Small intestine (tissue), 7 donors: ENCODE results near the gene NTN5. TPM values are rescaled to one million over a fixed set of nuclear protein-coding genes. Genes with fewer than 3 reads are reported as not detected.

Experiments used
- DNase-seq, 2 donors: peaks; one replicate each; pipeline versions ENCODE4 v3.0.0 to v3.0.0-alpha.2; 2013
- FAIRE-seq: peaks from 2 replicates; lab custom pipeline; 2012; peaks lifted over from hg19 to GRCh38; lab: Jason Lieb, UNC
- H3K27ac ChIP-seq, 3 donors: one replicate each; pipeline ENCODE4 v1.5.1; 2013; ENCODE audit warnings: low read length in 2 of 3, mild to moderate bottlenecking in 2 of 3, control low read depth in 1 of 3, inconsistent platforms in 1 of 3, low read depth in 1 of 3, moderate library complexity in 1 of 3
- H3K27me3 ChIP-seq, 3 donors: one replicate each; pipeline ENCODE4 v1.6.1; 2013; ENCODE audit warnings: low read length in 3 of 3, inconsistent platforms in 1 of 3; ENCODE audit not compliant: control insufficient read depth in 3 of 3, insufficient read depth in 3 of 3
- H3K36me3 ChIP-seq, 3 donors: one replicate each; pipeline ENCODE4 v1.6.1; 2013; ENCODE audit warnings: low read length in 3 of 3, inconsistent platforms in 1 of 3, low read depth in 1 of 3, mild to moderate bottlenecking in 1 of 3, moderate library complexity in 1 of 3; ENCODE audit not compliant: control insufficient read depth in 3 of 3, insufficient read depth in 2 of 3
- H3K4me1 ChIP-seq, 3 donors: one replicate each; pipeline ENCODE4 v1.6.1; 2013; ENCODE audit warnings: low read length in 2 of 3, inconsistent platforms in 1 of 3, low read depth in 1 of 3, mild to moderate bottlenecking in 1 of 3, moderate library complexity in 1 of 3; ENCODE audit not compliant: control insufficient read depth in 3 of 3, insufficient read depth in 2 of 3
- H3K4me3 ChIP-seq, 3 donors: one replicate each; pipeline ENCODE4 v1.5.1; 2013; ENCODE audit warnings: low read length in 3 of 3, control low read depth in 1 of 3, inconsistent platforms in 1 of 3, low read depth in 1 of 3, mild to moderate bottlenecking in 1 of 3, moderate library complexity in 1 of 3
- H3K9me3 ChIP-seq, 2 donors: one replicate each; pipeline ENCODE4 v1.6.1; 2013; ENCODE audit warnings: low read depth in 1 of 2, low read length in 1 of 2; ENCODE audit not compliant: control insufficient read depth in 2 of 2, insufficient read depth in 1 of 2
- WGBS, 3 donors: extraction: QIAGEN DNeasy Blood & Tissue Kit; methylation state at CpG; one replicate each; pipeline ENCODE4 v1.1.7; 2013; 5-methylcytosine and 5-hydroxymethylcytosine counted together
- polyA plus RNA-seq, 4 donors: library from polyadenylated mRNA; stranded (reverse) in 3 of 4; unstranded in 1 of 4; fragments of 200-250 nt in 3 of 4; fragments of 120-200 nt in 1 of 4; gene quantifications; one replicate each; pipeline versions ENCODE4 v1.2.1 to v1.2.3, GENCODE V29; 2013
- donor health status: healthy with polysubstance abuse.
- donor health status: control.
- donor health status: control.
- donor health status: Bipolar disorder and iron deficiency.
- donor health status: healthy.

The NTN5 gene
- polyA plus RNA-seq, 4 donors, result 0.24 to 0.32 TPM; not detected in 2

- H3K4me3 ChIP-seq, result no peak overlapping the region
- 86 to 89% (median 89%) methylated on average over 14 of the region's 14 CpGs for WGBS, 3 donors
These were observed 60.9 kb downstream of the NTN5 start for GRCh38 chr19:48611872-48612271.

More at GRCh38 chr19:48611872-48612271, 60.9 kb downstream of the NTN5 start:
- no peaks in the 10 kb centered on the region for H3K9me3 ChIP-seq
- peaks cover 0 to 33% (median 0%) of the 10 kb centered on the region in 3 donors for H3K4me1 ChIP-seq
- no peak for DNase-seq
- H3K27me3 ChIP-seq, result no peaks in the 10 kb centered on the region
- H3K36me3 ChIP-seq, result peaks cover 2 to 76% (median 14%) of the 10 kb centered on the region in 3 donors
- FAIRE-seq, result no peak
- no peak overlapping the region for H3K27ac ChIP-seq

Other genes starting within 250 kb of the NTN5 start
- gene GRWD1, start 227.0 kb downstream of the NTN5 start, polyA plus RNA-seq, result 10 to 100 TPM in 2 of 4 donors, 1 to 10 TPM in 2; 5.6 to 19.5 (median 12.8) TPM
- gene KCNJ14, start 217.4 kb downstream of the NTN5 start, polyA plus RNA-seq, result under 1 TPM; 0.22 to 0.80 (median 0.35) TPM
- gene CYTH2, start 203.6 kb downstream of the NTN5 start, polyA plus RNA-seq, result 10 to 100 TPM; 44.3 to 55.1 (median 54.8) TPM
- gene LMTK3, start 161.2 kb downstream of the NTN5 start, polyA plus RNA-seq, result 1 to 10 TPM; 3.6 to 7.6 (median 7.1) TPM
- 10 to 100 TPM in 3 of 4 donors, 1 to 10 TPM in 1; 3.4 to 28.1 (median 12.3) TPM for gene SULT2B1, start 120.8 kb downstream of the NTN5 start, polyA plus RNA-seq
- 1 to 10 TPM in 1 of 4 donors, under 1 TPM in 1, not detected in 2; 0.22 to 4.9 TPM for gene SPACA4, start 66.3 kb downstream of the NTN5 start, polyA plus RNA-seq
- gene FAM83E, start 57.9 kb downstream of the NTN5 start, polyA plus RNA-seq, result 100 to 1,000 TPM in 1 of 4 donors, 10 to 100 TPM in 3; 76.6 to 104 (median 93.5) TPM
- 1,000 to 10,000 TPM; 2,041 to 3,184 (median 2,596) TPM for gene RPL18, start 53.8 kb downstream of the NTN5 start, polyA plus RNA-seq
- 10 to 100 TPM; 22.1 to 85.7 (median 49.9) TPM for gene SPHK2, start 53.5 kb downstream of the NTN5 start, polyA plus RNA-seq
- 10 to 100 TPM in 3 of 4 donors, 1 to 10 TPM in 1; 7.1 to 40.3 (median 23.9) TPM for gene DBP, start 35.6 kb downstream of the NTN5 start, polyA plus RNA-seq
- gene CA11, start 26.8 kb downstream of the NTN5 start, polyA plus RNA-seq, result 10 to 100 TPM in 1 of 4 donors, 1 to 10 TPM in 3; 3.8 to 21.2 (median 6.5) TPM
- 100 to 1,000 TPM in 3 of 4 donors, 10 to 100 TPM in 1; 64.8 to 201 (median 117) TPM for gene FUT2, start 23.0 kb upstream of the NTN5 start, polyA plus RNA-seq
- 1 to 10 TPM in 2 of 4 donors, under 1 TPM in 1, not detected in 1; 0.89 to 7.7 (median 1.1) TPM for gene MAMSTR, start 46.7 kb upstream of the NTN5 start, polyA plus RNA-seq
- gene RASIP1, start 67.6 kb upstream of the NTN5 start, polyA plus RNA-seq, result 10 to 100 TPM in 1 of 4 donors, 1 to 10 TPM in 3; 1.3 to 13.5 (median 4.1) TPM
- under 1 TPM in 2 of 4 donors, not detected in 2; 0.31 to 0.45 TPM for gene IZUMO1, start 73.9 kb upstream of the NTN5 start, polyA plus RNA-seq
- 1 to 10 TPM in 2 of 4 donors, under 1 TPM in 2; 0.22 to 7.8 (median 1.1) TPM for gene FUT1, start 79.6 kb upstream of the NTN5 start, polyA plus RNA-seq
- gene FGF21, start 82.5 kb upstream of the NTN5 start, polyA plus RNA-seq, result under 1 TPM in 1 of 4 donors, not detected in 3; 0.09 TPM
- 10 to 100 TPM; 16.2 to 70.9 (median 30.2) TPM for gene BCAT2, start 138.0 kb upstream of the NTN5 start, polyA plus RNA-seq
- 100 to 1,000 TPM in 1 of 4 donors, 10 to 100 TPM in 1, 1 to 10 TPM in 1, not detected in 1; 4.4 to 102 (median 11.6) TPM for gene HSD17B14, start 163.5 kb upstream of the NTN5 start, polyA plus RNA-seq
- gene PLEKHA4, start 195.6 kb upstream of the NTN5 start, polyA plus RNA-seq, result 10 to 100 TPM in 2 of 4 donors, 1 to 10 TPM in 2; 4.0 to 20.3 (median 12.8) TPM
- 10 to 100 TPM; 52.8 to 73.0 (median 60.6) TPM for gene PPP1R15A, start 199.4 kb upstream of the NTN5 start, polyA plus RNA-seq
- gene TULP2, start 225.7 kb upstream of the NTN5 start, polyA plus RNA-seq, result under 1 TPM in 2 of 4 donors, not detected in 2; 0.10 to 0.38 TPM
- 100 to 1,000 TPM; 102 to 359 (median 228) TPM for gene NUCB1, start 227.3 kb upstream of the NTN5 start, polyA plus RNA-seq